Activated CD8-positive, alpha-beta T cell treated with anti-CD3 and anti-CD28 coated beads for 36 hours (primary cell): ENCODE data around the gene HPCAL1. TPM values are rescaled to one million over a fixed set of nuclear protein-coding genes. Genes with fewer than 3 reads are reported as not detected.

ENCODE experiments used
- ATAC-seq: fragments of 200-7000 bp; cut with Tn5 transposase; one replicate; pipeline ENCODE4 v1.10.0; 2021; ENCODE audit warnings: mild to moderate bottlenecking, moderate library complexity
- CTCF ChIA-PET: fragments of 350-600 bp; sonication (Branson Sonifier 250); formaldehyde crosslinking; loops from one replicate; lab custom pipeline; 2021; ENCODE audit warnings: antibody characterized with exemption; lab: Charles Lee
- POLR2A ChIA-PET: fragments of 350-600 bp; sonication (Branson Sonifier 250); formaldehyde crosslinking; loops from one replicate; lab custom pipeline; 2021; ENCODE audit warnings: antibody characterized with exemption; lab: Charles Lee
- DNase-seq: peaks from one replicate; pipeline ENCODE4 v3.0.0-alpha.2; 2020
- H3K27ac Mint-ChIP-seq: one replicate; pipeline ENCODE4 v1.8.0; 2021; ENCODE audit warnings: mild to moderate bottlenecking, mixed read lengths
- H3K27me3 Mint-ChIP-seq: one replicate; pipeline ENCODE4 v1.8.0; 2021; ENCODE audit warnings: mixed read lengths
- H3K36me3 Mint-ChIP-seq: one replicate; pipeline ENCODE4 v1.8.0; 2021; ENCODE audit warnings: low read depth, mixed read lengths
- H3K4me1 Mint-ChIP-seq: one replicate; pipeline ENCODE4 v1.8.0; 2021; ENCODE audit warnings: low read depth, mixed read lengths
- H3K4me3 Mint-ChIP-seq: one replicate; pipeline ENCODE4 v1.8.0; 2021; ENCODE audit warnings: mild to moderate bottlenecking, moderate library complexity, mixed read lengths
- H3K9me3 Mint-ChIP-seq: one replicate; pipeline ENCODE4 v1.8.0; 2021; ENCODE audit warnings: mixed read lengths
- CTCF ChIP-seq: fragments of 200-600 bp; IDR thresholded peaks from one replicate; pipeline ENCODE4 v1.8.0; 2022; ENCODE audit warnings: antibody characterized with exemption, mild to moderate bottlenecking
- intact Hi-C: fragments of 100-400 bp; cut with micrococcal nuclease; formaldehyde crosslinking; loops from one replicate; pipeline ENCODE4 v1.10.0; 2022
- total RNA-seq, 2 experiments: library from RNA; stranded (reverse); gene quantifications; one replicate each; pipeline ENCODE4 v1.2.3, GENCODE V29; 2021

Gene HPCAL1
- total RNA-seq, 2 experiments from 2014 or later = 166 to 170 TPM

DNA sequence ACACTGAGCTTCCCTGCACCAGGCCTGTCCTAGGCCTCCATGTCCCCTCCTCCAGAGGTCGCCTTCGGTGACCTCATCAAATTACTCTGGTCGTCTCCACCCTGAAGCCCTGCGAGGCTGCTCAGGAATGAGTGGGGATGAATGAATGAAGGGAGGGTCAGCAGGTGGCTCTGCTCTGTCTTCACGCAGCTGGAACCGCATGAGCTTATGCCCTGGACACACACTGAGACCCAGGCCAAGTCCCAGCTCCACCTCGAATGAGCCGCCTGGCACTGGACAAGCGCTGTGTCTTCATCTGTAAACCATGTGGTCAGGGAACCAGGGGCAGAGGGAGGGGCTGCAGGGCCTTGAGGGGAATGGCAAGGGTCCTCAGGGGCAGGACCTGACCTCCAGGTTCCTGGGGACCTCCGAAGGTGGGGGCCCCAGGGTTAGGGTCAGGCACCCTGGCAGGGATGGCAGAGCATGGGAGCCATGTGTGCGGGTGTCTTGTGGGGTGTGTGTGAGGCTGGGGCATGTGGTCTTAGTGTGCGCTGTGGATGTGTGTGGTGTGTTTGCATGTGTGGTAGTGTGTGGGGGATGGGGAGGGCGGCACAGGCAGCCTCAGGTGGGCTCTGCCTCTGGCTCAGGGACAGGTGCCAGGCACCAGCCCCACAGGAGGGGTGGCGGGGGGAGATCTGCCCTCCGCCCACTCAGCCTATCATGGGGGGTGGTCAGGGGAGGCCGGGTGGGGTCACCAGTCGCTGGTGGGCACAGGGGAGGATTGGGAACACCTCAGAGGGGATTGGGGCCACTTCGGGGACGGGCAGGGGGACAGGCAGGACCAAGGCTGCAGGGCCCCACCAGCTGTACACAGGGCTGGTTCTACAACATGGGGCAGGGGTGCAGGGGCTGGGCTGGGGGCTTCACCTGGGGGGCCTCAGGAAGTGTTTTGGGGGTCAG lies 131.5 kb downstream of the HPCAL1 start:
- Mint-ChIP-seq H3K4me3 (no peak overlapping the region), H3K36me3 (no peaks in the 10 kb centered on the region), H3K27ac (no peak overlapping the region), H3K4me1 (peaks cover 11% of the 10 kb centered on the region), H3K27me3 (peaks cover 9% of the 10 kb centered on the region), H3K9me3 (no peaks in the 10 kb centered on the region)
- intact Hi-C loops = loop anchor here (5.0 kb wide), 1 partner anchor 292 kb away; no protein-coding TSS in a partner anchor
- TF ChIP-seq CTCF = no peak
- DNase-seq = peak; percentile 16
- peak; percentile 2 for ATAC-seq
- ChIA-PET POLR2A (interaction anchor here (0.8 to 2.5 kb wide), 6 partner anchors 9 to 311 kb away, joined by 3 to 16 read pairs (median 5); partner anchors contain the start of genes ODC1 and RRM2), CTCF (interaction anchor here (0.7 to 4.6 kb wide), 65 partner anchors 9 to 621 kb away, joined by 3 to 131 read pairs (median 5); partner anchors contain the start of genes HPCAL1 and ODC1)

GRCh38 chr2:10434886-10435819 lies 132.4 kb downstream of the HPCAL1 start:
- CTCF ChIA-PET = interaction anchor here (0.6 to 4.6 kb wide), 84 partner anchors 10 to 622 kb away, joined by 3 to 131 read pairs (median 4); partner anchors contain the start of genes HPCAL1 and ODC1
- peaks cover 5% of the 10 kb centered on the region for H3K36me3 Mint-ChIP-seq
- intact Hi-C loops = loop anchor here (5.0 kb wide), 2 partner anchors 163 to 293 kb away; no protein-coding TSS in a partner anchor
- no peaks in the 10 kb centered on the region for H3K9me3 Mint-ChIP-seq
- peaks cover 11% of the 10 kb centered on the region for H3K4me1 Mint-ChIP-seq
- ATAC-seq = peak; percentile 77
- POLR2A ChIA-PET = interaction anchor here (0.8 to 2.5 kb wide), 8 partner anchors 8 to 312 kb away, joined by 3 to 16 read pairs (median 5); partner anchors contain the start of genes ODC1 and RRM2
- peak; percentile 81 for DNase-seq
- H3K4me3 Mint-ChIP-seq = no peak overlapping the region
- TF ChIP-seq CTCF = peak; percentile 88
- peaks cover 9% of the 10 kb centered on the region for H3K27me3 Mint-ChIP-seq
- H3K27ac Mint-ChIP-seq = no peak overlapping the region

DNA sequence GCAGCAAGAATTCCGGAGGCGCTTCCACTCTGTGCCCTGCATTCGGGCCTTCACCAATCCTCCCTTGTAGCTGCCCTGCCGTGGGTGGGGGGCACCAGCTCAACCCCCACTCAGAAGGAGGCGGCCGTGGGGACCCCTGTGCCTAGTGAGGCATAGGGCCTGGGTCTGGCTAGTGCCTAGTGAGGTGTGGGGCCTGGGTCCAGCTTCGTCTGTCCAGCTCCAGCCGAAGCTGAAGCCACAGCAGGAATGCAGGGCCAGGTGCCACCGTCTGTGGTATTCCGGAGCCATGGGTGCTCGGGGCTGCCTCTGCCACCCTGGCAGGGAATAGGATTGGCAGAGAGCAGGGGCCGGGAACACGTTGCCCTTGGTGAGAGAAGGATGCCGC lies 133.1 kb downstream of the HPCAL1 start:
- ChIA-PET CTCF (interaction anchor here (0.8 to 4.6 kb wide), 45 partner anchors 10 to 623 kb away, joined by 3 to 131 read pairs (median 6); partner anchors contain the start of genes HPCAL1 and ODC1), POLR2A (interaction anchor here (0.8 to 2.5 kb wide), 7 partner anchors 12 to 313 kb away, joined by 3 to 16 read pairs (median 6); partner anchors contain the start of genes ODC1 and RRM2)
- peaks cover 10% of the 10 kb centered on the region for H3K36me3 Mint-ChIP-seq
- H3K27me3 Mint-ChIP-seq = peaks cover 9% of the 10 kb centered on the region
- H3K4me1 Mint-ChIP-seq = peaks cover 11% of the 10 kb centered on the region
- ATAC-seq (no peak), DNase-seq (no peak)
- H3K9me3 Mint-ChIP-seq = no peaks in the 10 kb centered on the region
- H3K27ac Mint-ChIP-seq = no peak overlapping the region
- no peak for TF ChIP-seq CTCF
- intact Hi-C loops = loop anchor here (2.0 to 5.0 kb wide), 2 partner anchors 164 to 363 kb away; no protein-coding TSS in a partner anchor
- H3K4me3 Mint-ChIP-seq = no peak overlapping the region

DNA sequence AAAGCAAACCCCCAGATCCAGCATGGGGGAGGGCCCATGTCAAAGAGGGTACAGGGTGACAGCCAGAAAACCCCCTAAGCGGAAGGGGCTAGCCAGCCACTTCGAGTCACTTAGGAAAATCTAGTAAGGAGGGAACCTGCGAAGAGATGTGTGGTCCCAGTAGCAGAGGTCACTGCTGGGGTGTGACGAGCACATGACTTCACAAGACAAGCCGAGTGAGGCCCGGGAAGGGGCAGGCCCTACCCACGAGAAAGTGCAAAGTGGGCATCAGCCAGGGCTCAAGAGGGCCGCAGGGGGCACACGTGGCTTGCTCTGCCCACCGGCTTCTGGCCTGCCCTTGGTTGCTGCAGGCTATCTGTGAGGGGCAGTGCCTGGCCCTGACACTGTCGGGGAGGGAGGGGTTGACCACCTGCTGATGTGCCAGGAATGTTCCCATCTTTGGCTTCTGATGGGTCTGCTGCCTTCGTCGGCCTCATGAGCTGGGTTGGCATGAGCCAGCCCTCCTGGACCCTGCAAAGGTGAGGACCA lies 133.9 kb downstream of the HPCAL1 start:
- ChIA-PET POLR2A (interaction anchor here (0.7 to 1.1 kb wide), 2 partner anchors 11 to 303 kb away, joined by 3 read pairs; partner anchors contain the start of gene ODC1), CTCF (interaction anchor here (0.9 to 4.6 kb wide), 4 partner anchors 295 to 365 kb away, joined by 4 to 131 read pairs (median 46); no protein-coding TSS in a partner anchor)
- no peak for ATAC-seq
- H3K9me3 Mint-ChIP-seq = no peaks in the 10 kb centered on the region
- no peak for DNase-seq
- peaks cover 5% of the 10 kb centered on the region for H3K27me3 Mint-ChIP-seq
- H3K4me3 Mint-ChIP-seq = no peak overlapping the region
- no peak overlapping the region for H3K27ac Mint-ChIP-seq
- peaks cover 16% of the 10 kb centered on the region for H3K4me1 Mint-ChIP-seq
- intact Hi-C loops = loop anchor here (2.0 to 5.0 kb wide), 2 partner anchors 164 to 364 kb away; no protein-coding TSS in a partner anchor
- H3K36me3 Mint-ChIP-seq = peaks cover 15% of the 10 kb centered on the region
- TF ChIP-seq CTCF = no peak
